HG03108 (cell line): ENCODE data around the gene ABHD17C.

ENCODE experiments used
- ATAC-seq: cut with Tn5 transposase; IDR thresholded peaks from one replicate; pipeline ENCODE4 v1.9.1; 2021; ENCODE audit warnings: moderate library complexity; ENCODE audit not compliant: unreplicated experiment

ABHD17C gene

DNA sequence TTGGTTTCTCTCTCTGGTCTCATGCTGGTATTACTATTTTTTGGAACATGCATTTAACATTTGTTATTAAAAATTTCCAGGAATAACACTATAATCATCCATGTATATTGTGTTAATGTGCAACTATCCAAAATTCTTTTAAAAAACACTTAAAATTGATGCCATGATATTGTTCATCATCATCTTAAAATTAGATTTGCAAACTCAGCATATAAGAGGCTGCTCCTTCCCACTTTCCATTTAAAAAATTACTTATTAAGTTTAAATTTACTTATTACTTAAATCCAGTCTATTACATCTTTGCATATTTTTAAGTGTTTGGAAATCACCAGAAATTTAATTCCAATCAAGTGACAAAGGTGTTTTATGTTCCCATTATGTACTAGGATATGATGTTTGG, 5.8 kb upstream of the ABHD17C start:
- ATAC-seq, result no peak

DNA sequence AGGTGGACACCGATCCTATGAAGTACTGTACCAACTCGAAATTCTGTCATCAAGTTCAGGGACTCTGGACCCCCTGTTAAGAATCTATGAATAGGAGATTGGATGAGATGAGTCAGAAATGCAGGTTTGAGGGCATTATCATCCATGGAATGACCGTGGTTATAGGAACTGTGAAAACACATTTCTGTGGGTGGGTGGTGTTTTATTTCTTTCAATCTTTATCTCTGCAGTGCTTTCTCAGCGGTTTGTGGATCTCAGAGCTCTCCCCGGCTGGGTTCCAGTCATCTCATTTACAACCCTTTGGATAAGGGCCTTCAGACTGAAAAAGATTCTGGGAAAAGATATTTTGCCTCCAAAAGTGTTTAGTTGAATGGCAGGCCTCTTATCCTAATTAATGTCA, 5.4 kb upstream of the ABHD17C start:
- no peak for ATAC-seq

GRCh38 chr15:80691575-80691974, 3.5 kb upstream of the ABHD17C start:
- no peak for ATAC-seq

DNA sequence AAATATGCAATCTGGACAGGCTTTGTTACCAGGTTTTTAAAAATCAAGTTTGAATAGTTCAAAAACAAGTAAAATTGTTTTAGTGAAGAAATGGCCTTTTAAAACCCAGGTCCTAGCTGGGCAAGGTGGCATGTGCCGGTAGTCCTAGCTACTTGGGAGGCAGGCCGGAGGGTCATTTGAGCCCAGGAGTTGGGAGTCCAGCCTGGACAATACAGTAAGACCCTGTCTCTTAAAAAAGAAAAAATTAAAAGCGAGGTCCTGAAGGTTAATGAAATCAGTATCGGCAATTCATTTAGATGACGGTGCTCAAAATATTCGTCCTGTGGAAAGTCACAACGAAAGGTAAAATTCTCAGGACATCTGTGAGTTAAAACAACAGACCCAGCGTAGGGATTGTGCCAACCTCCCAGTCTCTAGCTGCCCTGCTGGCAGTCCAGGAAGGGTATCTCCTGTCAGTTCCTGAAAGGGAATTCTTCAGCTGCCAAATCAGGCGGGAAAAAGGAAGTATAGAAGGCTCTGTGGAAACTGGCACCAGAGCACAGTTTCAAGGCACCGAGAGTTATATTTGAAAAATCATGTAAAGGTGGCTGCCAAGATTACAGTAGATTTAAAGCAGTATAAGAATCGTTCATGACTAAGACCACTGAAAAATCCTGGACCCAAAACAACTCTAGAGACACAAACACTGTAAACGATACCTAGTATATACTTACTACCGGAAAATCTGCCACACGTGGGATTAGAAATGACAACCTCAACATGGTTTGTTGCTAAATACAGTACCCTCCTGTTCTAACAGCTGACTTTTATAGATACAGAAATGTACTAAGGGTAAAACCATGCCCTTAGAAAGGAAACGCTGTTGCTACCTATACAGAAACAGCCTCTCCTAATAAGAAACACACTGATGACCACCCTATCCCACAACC, 1.2 kb upstream of the ABHD17C start:
- ATAC-seq, result no peak

DNA sequence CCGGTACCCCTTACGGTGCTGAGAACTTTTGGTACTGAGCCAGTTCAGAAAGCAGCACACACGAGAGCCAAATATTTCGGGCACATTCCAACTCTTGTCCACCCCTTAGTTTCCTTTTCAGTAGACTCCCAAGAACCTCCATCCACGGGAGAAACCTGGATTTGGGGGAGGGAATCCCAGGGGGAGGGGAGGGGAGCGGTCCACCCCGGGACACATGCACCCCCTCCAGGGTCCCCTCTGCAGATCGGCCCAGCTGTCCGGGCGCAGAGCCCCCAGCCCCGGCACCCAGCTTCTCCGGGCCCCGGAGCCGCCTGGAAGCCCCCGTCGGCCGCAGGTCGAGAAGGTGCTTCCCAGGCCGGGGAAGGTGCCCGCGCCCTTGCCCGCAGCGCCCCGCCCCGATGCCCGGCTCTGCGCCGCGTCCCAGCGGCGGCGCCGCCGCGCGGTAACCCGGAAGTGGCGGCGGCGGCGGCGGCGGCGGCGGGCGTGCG, 455 bp upstream of the ABHD17C start:
- ATAC-seq, result no peak

- ATAC-seq, result no peak
These were observed 976 bp downstream of the ABHD17C start for GRCh38 chr15:80695911-80696661.

- no peak for ATAC-seq
These were observed 2.1 kb downstream of the ABHD17C start for GRCh38 chr15:80697075-80697685.

- no peak for ATAC-seq
These were observed 3.6 kb downstream of the ABHD17C start for GRCh38 chr15:80698676-80699075.

- no peak for ATAC-seq
These were observed 4.9 kb downstream of the ABHD17C start for GRCh38 chr15:80699981-80700380.

- ATAC-seq, result no peak
These were observed 6.7 kb downstream of the ABHD17C start for GRCh38 chr15:80701676-80702311.

GRCh38 chr15:80703081-80703480, 8.0 kb downstream of the ABHD17C start:
- no peak for ATAC-seq

DNA sequence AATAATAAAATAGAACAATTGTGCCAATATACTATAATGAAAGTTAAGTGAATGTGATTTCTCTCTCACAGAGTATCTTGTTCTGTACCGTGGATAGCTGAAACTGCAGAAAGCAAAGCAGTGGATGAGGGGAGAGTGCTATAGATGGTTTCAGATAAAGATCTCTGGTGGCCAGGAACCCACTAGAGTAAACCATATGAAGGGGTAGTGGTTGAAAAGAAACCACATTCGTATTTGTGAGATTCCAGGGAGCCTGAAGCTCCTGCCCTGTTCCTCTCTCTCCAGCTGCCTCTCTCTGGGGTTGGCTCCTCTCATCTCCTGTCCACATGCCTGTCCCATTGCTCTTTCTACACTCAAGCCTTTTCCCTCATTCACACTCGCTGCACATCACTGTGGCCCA, 8.9 kb downstream of the ABHD17C start:
- no peak for ATAC-seq

GRCh38 chr15:80706161-80706560, 11.1 kb downstream of the ABHD17C start:
- ATAC-seq, result no peak

GRCh38 chr15:80709542-80709941, 14.4 kb downstream of the ABHD17C start:
- no peak for ATAC-seq

GRCh38 chr15:80710635-80711554, 15.8 kb downstream of the ABHD17C start:
- ATAC-seq, result no peak

DNA sequence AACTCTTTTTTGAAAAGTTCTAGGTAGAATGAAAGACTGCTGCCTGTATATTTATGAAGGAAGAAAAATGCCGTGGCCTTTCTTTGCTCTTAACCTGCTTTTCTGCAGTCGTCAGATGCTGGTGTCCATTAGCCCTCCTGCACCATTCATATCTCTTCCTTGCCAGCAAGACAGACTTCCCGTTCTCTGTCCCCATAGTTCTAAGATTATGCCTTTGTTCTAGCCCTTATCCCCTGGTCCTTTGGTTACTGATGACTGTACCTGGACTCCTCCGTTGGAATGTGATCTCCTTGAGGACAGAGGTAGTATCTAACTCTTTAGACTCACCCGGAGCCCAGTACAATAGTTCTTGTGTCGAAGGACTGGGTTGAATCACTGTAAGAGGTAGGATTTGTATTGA, 16.8 kb downstream of the ABHD17C start:
- ATAC-seq, result no peak

DNA sequence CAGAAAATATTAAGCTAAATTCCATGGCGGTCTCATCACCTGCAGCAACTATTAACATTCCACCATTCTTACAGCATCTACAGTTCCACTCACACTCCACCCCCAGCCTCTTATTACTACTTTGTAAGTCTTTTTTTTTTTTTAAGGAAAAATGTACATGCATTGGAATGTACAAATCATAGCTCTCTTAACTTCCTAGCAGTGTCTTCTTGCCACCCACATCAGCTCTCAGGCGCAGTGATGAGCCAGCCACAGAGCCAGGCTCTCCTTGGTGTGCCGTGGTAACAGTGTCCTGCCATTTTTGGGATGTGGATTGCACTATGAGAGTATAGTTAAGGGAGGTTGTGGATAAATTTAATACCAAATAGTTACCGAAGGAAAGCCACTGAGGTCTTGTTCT, 17.8 kb downstream of the ABHD17C start:
- ATAC-seq, result no peak

DNA sequence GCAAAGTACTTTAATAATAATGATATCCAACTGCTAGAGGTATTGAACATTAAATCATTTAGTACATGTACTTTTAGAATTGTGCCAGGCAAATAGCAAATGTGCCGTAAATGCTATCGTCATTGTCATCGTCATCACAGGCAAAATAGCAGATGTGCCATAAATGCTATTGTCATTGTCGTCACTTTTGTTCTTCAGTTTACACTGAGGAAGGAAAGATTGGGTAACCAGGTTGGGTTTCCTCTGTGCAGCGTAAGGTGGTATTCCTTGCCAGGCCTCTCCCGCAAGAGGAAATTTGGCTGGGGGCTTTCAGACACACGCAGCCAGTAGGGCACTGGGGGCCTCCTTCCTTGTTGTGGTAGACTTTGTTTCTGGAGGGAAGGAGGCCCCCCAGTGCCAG, 26.4 kb downstream of the ABHD17C start:
- no peak for ATAC-seq

- no peak for ATAC-seq
These were observed 27.7 kb downstream of the ABHD17C start for GRCh38 chr15:80722811-80723210.

DNA sequence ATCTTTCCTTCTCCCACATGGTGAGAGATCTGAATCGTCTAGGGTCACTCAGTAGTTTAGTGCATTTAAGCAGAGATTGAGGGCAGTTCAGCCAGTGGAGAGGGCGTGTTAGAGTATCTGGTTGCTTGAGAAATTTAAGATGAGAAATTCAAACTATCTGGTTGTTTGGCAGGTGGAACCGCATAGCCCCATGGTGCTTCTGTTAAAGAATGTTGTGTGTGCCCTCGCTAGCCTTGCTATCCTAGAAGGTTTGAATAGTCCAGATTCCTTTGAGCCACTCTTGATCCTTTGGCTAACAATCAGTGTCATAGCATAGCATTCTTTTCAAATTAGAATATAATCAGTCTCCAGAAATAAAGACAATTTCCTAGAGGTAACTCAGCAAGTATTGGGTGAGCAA, 32.1 kb downstream of the ABHD17C start:
- no peak for ATAC-seq
